Stomach (tissue), 19 donors: Measurements from ENCODE around the gene BIRC6. TPM values are rescaled to one million over a fixed set of nuclear protein-coding genes. Genes with fewer than 3 reads are reported as not detected.
"Not testable (repeated sequence)": the region's sequence is repeated elsewhere in the genome, so short reads cannot be mapped to it uniquely, and the experiment has no call there.

Experiments used
- DNase-seq, 2 donors: peaks; one replicate each; pipeline versions ENCODE4 v3.0.0 to v3.0.0-alpha.2; 2013 to 2019
- H3K27ac ChIP-seq, 5 donors: fragments of 200-600 bp in 4 of 5; sonication (generic) in 4 of 5; one replicate each; pipeline ENCODE4 v1.5.1; 2013 to 2019; ENCODE audit warnings: mild to moderate bottlenecking in 1 of 5, moderate library complexity in 1 of 5
- H3K27me3 ChIP-seq, 3 donors: fragments of 200-600 bp; sonication (generic); one replicate each; pipeline ENCODE4 v1.5.1; 2017 to 2019; ENCODE audit warnings: mixed run types in 1 of 3
- H3K36me3 ChIP-seq, 4 donors: fragments of 200-600 bp; sonication (generic); 1 replicate in 3 of 4; 2 replicates in 1 of 4; pipeline ENCODE4 v1.5.1; 2016 to 2019
- H3K4me1 ChIP-seq, 4 donors: fragments of 200-600 bp; sonication (generic); one replicate each; pipeline ENCODE4 v1.5.1; 2016 to 2019
- H3K4me3 ChIP-seq, 4 donors: fragments of 200-600 bp; sonication (generic) in 3 of 4; one replicate each; pipeline ENCODE4 v1.5.1; 2016 to 2019; ENCODE audit warnings: mild to moderate bottlenecking in 1 of 4
- H3K9me3 ChIP-seq, 4 donors: fragments of 200-600 bp; sonication (generic); one replicate each; pipeline ENCODE4 v1.5.1; 2016 to 2019
- EP300 ChIP-seq: sonication (generic); formaldehyde crosslinking; IDR thresholded peaks from one replicate; pipeline ENCODE4 v1.6.1; 2017; ENCODE audit warnings: antibody characterized with exemption
- POLR2A ChIP-seq, 4 donors: fragments of 450-650 bp; IDR thresholded peaks; one replicate each; pipeline ENCODE4 v1.6.1; 2016; ENCODE audit warnings: antibody characterized with exemption in 4 of 4, control low read depth in 2 of 4, mild to moderate bottlenecking in 1 of 4, moderate library complexity in 1 of 4
- POLR2AphosphoS5 ChIP-seq, 3 donors: sonication (generic); formaldehyde crosslinking; IDR thresholded peaks; one replicate each; pipeline ENCODE4 v1.6.1; 2016; ENCODE audit warnings: antibody characterized with exemption in 3 of 3
- WGBS, 5 donors: extraction: QIAGEN DNeasy Blood & Tissue Kit in 3 of 5; methylation state at CpG; one replicate each; pipeline versions ENCODE4 v1.1.5 to v1.1.7; 2013 to 2018; 5-methylcytosine and 5-hydroxymethylcytosine counted together
- intact Hi-C: fragments of 100-400 bp; cut with DNase I; formaldehyde crosslinking; loops from one replicate; pipeline ENCODE4 v1.15.1; 2023; ENCODE audit warnings: low total_unique reads
- long read RNA-seq, 10 donors: transcript quantifications; one replicate each; lab custom pipeline, GENCODE V29; 2026
- polyA plus RNA-seq, 3 donors: library from polyadenylated mRNA; stranded (reverse); fragments of 200-250 nt; gene quantifications; one replicate each; pipeline ENCODE4 v1.2.3, GENCODE V29; 2013
- total RNA-seq, 5 donors: library from RNA; depleted of rRNA; stranded (reverse); fragments of >200 nt; gene quantifications; one replicate each; pipeline versions ENCODE4 v1.1.0 to v1.2.3, GENCODE V29; 2014 to 2016
- TF ChIP-seq, protein P1 (sequence below), 7 experiments: fragments of 450-650 bp in 4 of 7; fragments of 200-600 bp in 3 of 7; sonication (generic) in 3 of 7; IDR thresholded peaks; one replicate each; pipeline ENCODE4 v1.5.1; 2016 to 2019; ENCODE audit warnings: antibody characterized with exemption in 7 of 7, control low read depth in 2 of 7, mild to moderate bottlenecking in 1 of 7
- donor health status: healthy with polysubstance abuse.
- donor health status: Bipolar disorder and iron deficiency.
- donor health status: healthy.

Gene BIRC6, protein sequence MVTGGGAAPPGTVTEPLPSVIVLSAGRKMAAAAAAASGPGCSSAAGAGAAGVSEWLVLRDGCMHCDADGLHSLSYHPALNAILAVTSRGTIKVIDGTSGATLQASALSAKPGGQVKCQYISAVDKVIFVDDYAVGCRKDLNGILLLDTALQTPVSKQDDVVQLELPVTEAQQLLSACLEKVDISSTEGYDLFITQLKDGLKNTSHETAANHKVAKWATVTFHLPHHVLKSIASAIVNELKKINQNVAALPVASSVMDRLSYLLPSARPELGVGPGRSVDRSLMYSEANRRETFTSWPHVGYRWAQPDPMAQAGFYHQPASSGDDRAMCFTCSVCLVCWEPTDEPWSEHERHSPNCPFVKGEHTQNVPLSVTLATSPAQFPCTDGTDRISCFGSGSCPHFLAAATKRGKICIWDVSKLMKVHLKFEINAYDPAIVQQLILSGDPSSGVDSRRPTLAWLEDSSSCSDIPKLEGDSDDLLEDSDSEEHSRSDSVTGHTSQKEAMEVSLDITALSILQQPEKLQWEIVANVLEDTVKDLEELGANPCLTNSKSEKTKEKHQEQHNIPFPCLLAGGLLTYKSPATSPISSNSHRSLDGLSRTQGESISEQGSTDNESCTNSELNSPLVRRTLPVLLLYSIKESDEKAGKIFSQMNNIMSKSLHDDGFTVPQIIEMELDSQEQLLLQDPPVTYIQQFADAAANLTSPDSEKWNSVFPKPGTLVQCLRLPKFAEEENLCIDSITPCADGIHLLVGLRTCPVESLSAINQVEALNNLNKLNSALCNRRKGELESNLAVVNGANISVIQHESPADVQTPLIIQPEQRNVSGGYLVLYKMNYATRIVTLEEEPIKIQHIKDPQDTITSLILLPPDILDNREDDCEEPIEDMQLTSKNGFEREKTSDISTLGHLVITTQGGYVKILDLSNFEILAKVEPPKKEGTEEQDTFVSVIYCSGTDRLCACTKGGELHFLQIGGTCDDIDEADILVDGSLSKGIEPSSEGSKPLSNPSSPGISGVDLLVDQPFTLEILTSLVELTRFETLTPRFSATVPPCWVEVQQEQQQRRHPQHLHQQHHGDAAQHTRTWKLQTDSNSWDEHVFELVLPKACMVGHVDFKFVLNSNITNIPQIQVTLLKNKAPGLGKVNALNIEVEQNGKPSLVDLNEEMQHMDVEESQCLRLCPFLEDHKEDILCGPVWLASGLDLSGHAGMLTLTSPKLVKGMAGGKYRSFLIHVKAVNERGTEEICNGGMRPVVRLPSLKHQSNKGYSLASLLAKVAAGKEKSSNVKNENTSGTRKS (N-terminal part only)
- 100 to 1,000 TPM in 2 of 5 donors, 10 to 100 TPM in 3; 62.3 to 361 (median 74.5) TPM for total RNA-seq
- polyA plus RNA-seq, result 10 to 100 TPM in 1 of 3 donors, 1 to 10 TPM in 2; 7.7 to 12.6 (median 7.9) TPM
- long read RNA-seq, donor 1, result 0 reads
- long read RNA-seq, donor 2, result 0 reads
- long read RNA-seq, donor 3, result 0 reads
- long read RNA-seq, donor 4, result 0 reads
- long read RNA-seq, donor 5, result 0 reads
- long read RNA-seq, donor 6, result 0 reads
- long read RNA-seq, donor 7, result 0 reads
- long read RNA-seq, donor 8, partial matches to known transcripts, result 25 of 25 reads
- long read RNA-seq, donor 8, other reads (novel, unspliced or antisense), result 0 of 25 reads
- long read RNA-seq, donor 9, partial matches to known transcripts, result 0 of 1 reads
- long read RNA-seq, donor 9, other reads (novel, unspliced or antisense), result 0 of 1 reads
- long read RNA-seq, donor 10, result 0 reads

DNA sequence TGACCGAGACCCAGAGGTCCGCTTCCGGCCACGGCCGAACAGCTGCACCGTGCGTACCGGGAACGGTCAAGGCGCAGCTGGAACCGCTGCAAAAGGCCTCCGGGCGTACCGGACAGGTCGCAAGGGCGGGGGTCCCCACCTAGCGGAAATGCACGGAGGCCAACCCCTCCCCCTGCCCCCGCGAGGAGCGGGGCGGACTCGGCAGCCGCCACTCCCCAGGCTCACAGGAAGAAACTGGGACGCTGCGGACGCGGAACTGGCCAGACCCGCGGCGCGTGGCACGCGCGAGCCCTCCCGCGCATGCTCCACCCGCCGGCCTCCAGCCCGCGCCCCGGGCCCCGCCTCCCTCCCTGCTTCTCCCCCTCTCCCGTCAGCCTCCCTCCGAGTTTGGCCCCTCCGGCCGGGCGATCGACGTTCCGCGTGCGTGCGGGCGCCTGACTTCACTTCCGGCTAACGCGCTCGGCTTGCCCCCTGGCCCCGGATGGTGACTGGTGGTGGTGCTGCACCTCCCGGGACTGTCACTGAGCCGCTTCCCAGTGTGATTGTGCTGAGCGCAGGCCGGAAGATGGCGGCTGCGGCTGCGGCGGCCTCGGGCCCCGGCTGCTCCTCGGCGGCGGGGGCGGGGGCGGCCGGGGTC lies at the start of gene BIRC6:
TSS of gene BIRC6 (plus strand) at position 343 of the 637 bp plus-strand sequence. CDS start at position 482, 139 bp downstream.
- peak; percentile 98 to 99 for DNase-seq
- peak within 1 kb of the TSS; percentile 92 to 100 (median 98) for H3K4me3 ChIP-seq
- peak within 1 kb of the TSS; percentile 94 to 99 (median 99) for H3K27ac ChIP-seq
- WGBS, 5 donors, result 0 to 1% (median 0%) methylated on average over 19 to 76 of the region's 76 CpGs
- no peaks in the 10 kb centered on the region for H3K27me3 ChIP-seq
- peaks cover 17 to 45% (median 34%) of the 10 kb centered on the region in 4 donors for H3K4me1 ChIP-seq
- intact Hi-C loops, result no loop called here
- no peaks in the 10 kb centered on the region for H3K9me3 ChIP-seq
- peaks cover 0 to 9% (median 6%) of the 10 kb centered on the region in 4 donors for H3K36me3 ChIP-seq
- no peak for TF ChIP-seq EP300
- peak in 1 of 4 donors; percentile 78 for TF ChIP-seq POLR2A (IDR thresholded peaks at IDR 0.05)
- TF ChIP-seq POLR2AphosphoS5 (IDR thresholded peaks at IDR 0.05), result peak; percentile 92 to 94 (median 93)
- TF ChIP-seq, protein P1, sequence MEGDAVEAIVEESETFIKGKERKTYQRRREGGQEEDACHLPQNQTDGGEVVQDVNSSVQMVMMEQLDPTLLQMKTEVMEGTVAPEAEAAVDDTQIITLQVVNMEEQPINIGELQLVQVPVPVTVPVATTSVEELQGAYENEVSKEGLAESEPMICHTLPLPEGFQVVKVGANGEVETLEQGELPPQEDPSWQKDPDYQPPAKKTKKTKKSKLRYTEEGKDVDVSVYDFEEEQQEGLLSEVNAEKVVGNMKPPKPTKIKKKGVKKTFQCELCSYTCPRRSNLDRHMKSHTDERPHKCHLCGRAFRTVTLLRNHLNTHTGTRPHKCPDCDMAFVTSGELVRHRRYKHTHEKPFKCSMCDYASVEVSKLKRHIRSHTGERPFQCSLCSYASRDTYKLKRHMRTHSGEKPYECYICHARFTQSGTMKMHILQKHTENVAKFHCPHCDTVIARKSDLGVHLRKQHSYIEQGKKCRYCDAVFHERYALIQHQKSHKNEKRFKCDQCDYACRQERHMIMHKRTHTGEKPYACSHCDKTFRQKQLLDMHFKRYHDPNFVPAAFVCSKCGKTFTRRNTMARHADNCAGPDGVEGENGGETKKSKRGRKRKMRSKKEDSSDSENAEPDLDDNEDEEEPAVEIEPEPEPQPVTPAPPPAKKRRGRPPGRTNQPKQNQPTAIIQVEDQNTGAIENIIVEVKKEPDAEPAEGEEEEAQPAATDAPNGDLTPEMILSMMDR (IDR thresholded peaks at IDR 0.05), result no peak

DNA sequence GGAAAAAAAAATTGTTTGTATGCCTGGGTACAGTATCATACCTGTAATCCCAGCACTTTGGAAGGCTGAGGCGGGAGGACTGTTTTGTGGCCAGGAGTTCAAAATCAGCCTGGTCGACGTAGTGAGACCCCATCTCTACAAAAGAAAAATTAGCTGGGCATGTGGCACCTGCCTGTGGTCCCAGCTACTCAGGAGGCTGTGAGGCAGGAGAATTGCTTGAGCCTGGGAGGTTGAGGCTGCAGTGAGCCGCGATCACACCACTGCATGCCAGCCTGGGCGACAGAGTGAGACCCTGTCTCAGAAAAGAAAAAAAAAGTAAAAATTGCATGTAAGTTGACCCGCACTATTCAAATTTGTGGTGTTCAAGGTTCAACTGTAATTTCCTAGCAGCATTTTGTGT lies 46.2 kb upstream of the BIRC6 start:
- no peak for DNase-seq
- intact Hi-C loops, result no loop called here
- Histone ChIP-seq H3K9me3 (no peaks in the 10 kb centered on the region), H3K4me1 (no peaks in the 10 kb centered on the region), H3K36me3 (peaks cover 0 to 57% (median 50%) of the 10 kb centered on the region in 4 donors), H3K27me3 (no peaks in the 10 kb centered on the region), H3K4me3 (no peak overlapping the region), H3K27ac (no peak overlapping the region)
- 95 to 99% (median 96%) methylated on average over 7 of the region's 7 CpGs for WGBS, 5 donors
- no peak for TF ChIP-seq POLR2AphosphoS5 (IDR thresholded peaks at IDR 0.05)
- TF ChIP-seq, protein P1 (IDR thresholded peaks at IDR 0.05), result no peak

DNA sequence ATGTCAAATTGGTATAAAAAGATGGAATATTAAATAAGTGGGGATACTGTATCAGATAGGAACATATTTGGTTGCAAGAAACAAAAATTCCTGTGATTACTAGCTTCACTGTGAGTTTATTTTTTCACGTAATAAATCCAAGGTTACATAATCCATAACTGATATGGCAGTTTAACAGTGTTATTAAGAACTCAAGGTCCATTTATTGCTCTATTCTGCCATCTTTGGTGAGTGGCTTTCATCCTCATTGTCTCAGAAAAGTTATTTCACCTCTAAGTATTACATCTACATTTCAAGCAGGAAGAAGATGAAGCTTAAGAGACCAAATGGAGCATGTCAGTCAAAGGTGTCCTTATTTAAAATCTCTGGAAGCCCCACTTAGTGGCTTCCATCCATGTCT lies 41.9 kb upstream of the BIRC6 start:
- H3K4me3 ChIP-seq, result no peak overlapping the region
- H3K4me1 ChIP-seq, result no peaks in the 10 kb centered on the region
- no peaks in the 10 kb centered on the region for H3K27me3 ChIP-seq
- 79 to 98% (median 95%) methylated on average over 1 of the region's 1 CpG for WGBS, 5 donors
- peaks cover 0 to 24% (median 20%) of the 10 kb centered on the region in 4 donors for H3K36me3 ChIP-seq
- H3K9me3 ChIP-seq, result no peaks in the 10 kb centered on the region
- H3K27ac ChIP-seq, result no peak overlapping the region
- no peak for DNase-seq
- TF ChIP-seq POLR2AphosphoS5 (IDR thresholded peaks at IDR 0.05), result no peak
- intact Hi-C loops, result no loop called here

DNA sequence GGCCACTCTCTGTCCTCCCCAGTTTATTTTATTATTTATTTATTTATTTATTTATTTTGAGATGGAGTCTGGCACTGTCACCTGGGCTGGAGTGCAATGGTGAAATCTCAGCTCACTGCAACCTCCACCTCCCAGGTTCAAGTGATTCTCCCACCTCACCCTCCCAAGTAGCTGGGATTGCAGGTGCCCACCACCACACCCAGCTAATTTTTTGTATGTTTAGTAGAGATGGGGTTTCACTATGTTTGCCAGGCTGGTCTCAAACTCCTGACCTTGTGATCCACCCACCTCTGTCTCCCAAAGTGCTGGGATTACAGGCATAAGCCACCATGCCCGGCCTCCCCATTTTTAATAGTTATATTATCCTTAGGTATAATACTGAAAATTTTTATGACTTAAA lies 28.1 kb upstream of the BIRC6 start:
- H3K36me3 ChIP-seq, H3K27me3 ChIP-seq, H3K4me3 ChIP-seq, H3K9me3 ChIP-seq, intact Hi-C loops, DNase-seq: not testable (repeated sequence)
- H3K4me1 ChIP-seq, result peaks cover 0 to 14% (median 7%) of the 10 kb centered on the region in 4 donors
- WGBS, 5 donors, result 56 to 82% (median 72%) methylated on average over 1 of the region's 1 CpG
- H3K27ac ChIP-seq, result peak overlapping the region; percentile 55 to 83 (median 67)
